Ramos (cell line): ENCODE measurements around the gene ERCC6.

ENCODE experiments used
- in situ Hi-C: fragments of 300-500 bp; cut with MboI; formaldehyde crosslinking; loops from one replicate; pipeline ENCODE4 v1.14.3; 2022; ENCODE audit warnings: low sequenced_read_pairs; ENCODE audit not compliant: unreplicated experiment

The ERCC6 gene

GRCh38 chr10:49550563-49550962, 11.6 kb upstream of the ERCC6 start:
- in situ Hi-C loops = no loop called here

- in situ Hi-C loops = no loop called here
Observed at GRCh38 chr10:49549640-49550346, 10.9 kb upstream of the ERCC6 start.

- in situ Hi-C loops = no loop called here
Observed at GRCh38 chr10:49543604-49544003, 4.7 kb upstream of the ERCC6 start.

- in situ Hi-C loops = no loop called here
Observed at GRCh38 chr10:49542353-49542752, 3.4 kb upstream of the ERCC6 start.

- in situ Hi-C loops = no loop called here
Observed at GRCh38 chr10:49541762-49542161, 2.8 kb upstream of the ERCC6 start.

DNA sequence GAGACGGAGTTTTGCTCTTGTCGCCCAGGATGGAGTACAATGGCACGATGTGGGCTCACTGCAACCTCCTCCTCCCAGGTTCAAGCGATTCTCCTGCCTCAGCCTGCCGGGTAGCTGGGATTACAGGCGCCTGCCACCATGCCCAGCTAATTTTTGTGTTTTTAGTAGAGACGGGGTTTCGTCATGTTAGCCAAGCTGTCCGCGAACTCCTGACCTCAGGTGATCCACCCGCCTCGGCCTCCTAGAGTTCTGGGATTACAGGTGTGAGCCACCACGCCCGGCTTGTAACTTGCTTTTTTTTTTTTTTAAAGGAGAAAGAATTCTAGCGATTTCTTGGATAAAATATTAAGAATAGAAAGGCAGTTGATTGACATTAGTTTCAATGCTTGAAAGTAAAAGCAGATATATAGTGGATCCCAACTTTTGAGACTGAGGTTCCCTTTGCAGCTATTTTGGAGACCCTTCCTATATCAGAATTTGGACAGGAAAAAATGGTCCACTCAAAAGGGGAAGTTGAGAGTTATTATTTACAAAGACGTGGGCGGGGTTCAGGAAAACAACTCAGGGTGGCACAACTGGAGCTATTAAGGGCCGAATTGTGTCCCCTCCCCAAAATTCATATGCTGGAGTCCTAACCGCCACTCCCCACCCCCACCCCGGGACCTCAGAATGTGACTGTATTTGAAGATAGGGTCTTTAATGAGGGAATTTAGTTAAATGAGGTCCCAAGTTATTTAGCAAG, 1.3 kb upstream of the ERCC6 start:
- in situ Hi-C loops = no loop called here

- in situ Hi-C loops = no loop called here
Observed at GRCh38 chr10:49539320-49539885, 482 bp upstream of the ERCC6 start.

DNA sequence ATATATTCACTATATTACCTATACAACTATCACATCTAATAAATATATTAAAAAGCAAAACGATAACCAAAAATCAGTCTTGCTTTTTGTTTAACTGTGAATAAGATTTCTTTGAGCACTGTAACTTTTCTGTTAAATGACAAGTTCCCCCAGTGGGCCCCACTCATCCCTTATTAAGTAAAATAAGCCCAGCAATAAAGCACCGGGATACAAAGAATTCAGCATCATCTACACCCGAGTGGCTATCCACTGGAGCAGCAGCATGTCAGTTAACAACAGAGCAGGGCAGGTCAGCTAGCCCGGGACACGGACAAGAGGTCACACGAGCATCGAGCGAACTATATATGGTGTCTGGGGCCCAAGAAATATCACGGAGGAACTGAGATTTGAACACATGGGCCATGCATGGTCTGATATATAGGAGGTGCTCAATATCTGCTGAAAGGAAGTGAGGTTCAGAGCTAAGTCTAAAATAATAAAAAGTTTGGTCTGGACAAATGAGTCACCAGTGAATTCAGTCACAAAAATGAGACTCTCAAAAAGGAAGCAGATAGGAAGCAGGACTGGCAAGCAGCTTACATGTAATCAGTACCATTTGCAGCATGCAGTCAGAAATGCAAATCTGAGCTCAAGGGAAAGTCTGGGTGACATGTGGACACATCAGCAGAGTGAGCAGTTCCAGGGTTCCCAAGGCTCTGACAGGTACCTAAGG, 4.1 kb downstream of the ERCC6 start:
- in situ Hi-C loops = no loop called here

- in situ Hi-C loops = no loop called here
Observed at GRCh38 chr10:49532461-49532860, 6.5 kb downstream of the ERCC6 start.

DNA sequence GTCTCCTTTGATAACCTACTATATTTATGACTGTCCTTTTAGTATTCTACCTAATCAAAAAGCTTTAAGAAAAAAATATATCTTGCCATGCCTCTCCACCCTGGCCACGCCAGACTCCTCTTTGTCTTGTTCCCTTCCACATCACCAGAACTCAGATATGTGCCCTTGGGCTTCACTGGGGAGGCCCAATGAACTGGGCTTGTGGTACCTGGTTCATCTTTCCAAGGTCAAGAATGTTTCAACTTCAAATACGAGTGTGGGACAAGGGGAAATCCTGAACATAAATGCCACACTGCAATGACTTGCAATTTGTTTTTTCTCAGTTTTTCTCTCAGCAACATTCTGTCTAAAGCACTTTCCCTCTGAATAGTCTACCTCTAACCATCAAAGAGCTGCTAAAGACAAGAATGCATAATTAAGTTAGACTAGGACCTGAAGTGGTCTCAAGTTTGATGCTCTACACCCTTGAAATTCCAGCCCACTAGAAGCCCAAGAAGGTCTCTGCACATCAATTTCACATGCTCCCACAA, 9.9 kb downstream of the ERCC6 start:
- in situ Hi-C loops = no loop called here

DNA sequence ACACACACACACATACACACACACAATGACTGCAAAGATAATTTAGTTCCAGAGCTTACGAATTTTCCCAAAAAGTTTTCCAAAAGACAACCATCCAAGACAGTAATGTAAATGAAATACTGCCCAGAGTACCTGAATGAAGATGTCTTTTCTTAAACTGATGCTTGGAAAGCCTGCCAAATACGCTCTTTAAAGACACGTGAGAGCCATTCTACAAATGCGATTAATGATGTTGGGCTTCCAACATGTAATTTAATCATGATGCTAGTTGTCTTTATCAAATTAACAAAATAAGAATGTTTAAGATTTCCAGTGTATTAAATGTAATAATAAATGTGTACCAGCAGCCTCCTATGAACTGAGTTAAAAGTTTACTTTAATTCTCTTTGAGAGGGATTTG, 11.1 kb downstream of the ERCC6 start:
- in situ Hi-C loops = no loop called here

- in situ Hi-C loops = no loop called here
Observed at GRCh38 chr10:49527061-49527460, 11.9 kb downstream of the ERCC6 start.

- in situ Hi-C loops = no loop called here
Observed at GRCh38 chr10:49526619-49527018, 12.3 kb downstream of the ERCC6 start.

DNA sequence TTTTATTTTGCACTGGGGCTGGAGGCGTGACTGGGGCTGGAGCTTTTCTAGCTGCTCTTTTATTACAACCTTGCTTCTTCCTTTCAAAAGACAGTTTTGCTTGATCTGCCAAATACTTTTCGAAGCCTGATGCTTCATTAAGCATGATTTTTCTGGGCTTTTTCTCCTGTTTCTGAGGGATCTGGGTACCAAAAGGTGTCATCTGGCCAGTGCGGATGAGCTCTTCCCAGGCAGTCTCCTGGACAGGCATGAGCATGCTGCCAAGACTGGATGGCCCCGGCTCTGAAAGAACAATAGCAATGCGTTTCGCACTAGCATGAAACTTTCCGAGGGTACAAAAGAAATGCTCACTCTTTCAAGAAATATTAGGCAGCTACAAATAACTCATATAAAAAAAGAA, 14.4 kb downstream of the ERCC6 start:
- in situ Hi-C loops = loop anchor here (25.0 kb wide), 2 partner anchors 862 to 987 kb away; no protein-coding TSS in a partner anchor

DNA sequence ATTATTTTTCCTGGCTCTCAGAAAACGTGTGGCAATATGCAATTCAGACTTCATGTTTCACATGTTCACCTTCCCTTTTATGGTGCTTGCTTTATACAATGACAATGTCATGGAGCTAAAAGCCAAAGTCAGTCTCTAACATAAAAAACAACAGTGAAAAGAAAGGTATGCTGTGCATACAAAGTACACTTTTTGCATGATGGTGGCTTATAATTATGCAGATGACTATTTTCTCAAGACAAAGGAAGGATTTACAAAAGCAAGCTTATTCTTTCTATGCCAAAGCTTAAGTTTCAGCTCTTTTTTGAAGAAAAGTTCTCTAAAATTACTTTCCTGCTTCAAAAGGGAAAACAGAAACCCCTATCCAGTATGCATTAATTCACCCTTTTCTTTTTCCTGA, 15.6 kb downstream of the ERCC6 start:
- in situ Hi-C loops = loop anchor here (25.0 kb wide), 2 partner anchors 861 to 986 kb away; no protein-coding TSS in a partner anchor

DNA sequence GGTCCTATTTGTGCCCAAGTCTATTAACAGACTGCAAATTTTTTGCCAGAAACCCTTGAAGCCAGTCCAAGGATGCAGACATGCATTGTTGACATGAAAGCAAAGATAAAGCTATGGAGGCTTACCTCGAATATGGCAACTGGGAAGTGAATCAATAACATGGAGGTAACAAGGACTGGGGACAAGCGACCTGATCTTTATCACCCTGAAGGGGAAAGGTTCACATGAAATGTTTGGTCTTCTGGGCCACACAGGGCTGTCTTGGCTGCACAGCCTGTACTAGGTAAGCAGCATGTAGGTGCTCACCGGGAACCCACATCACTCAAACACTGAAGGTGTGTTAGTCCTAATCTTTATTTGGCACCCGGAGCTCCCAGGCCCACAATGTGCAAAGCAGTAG, 17.9 kb downstream of the ERCC6 start:
- in situ Hi-C loops = loop anchor here (25.0 kb wide), 2 partner anchors 859 to 984 kb away; no protein-coding TSS in a partner anchor

DNA sequence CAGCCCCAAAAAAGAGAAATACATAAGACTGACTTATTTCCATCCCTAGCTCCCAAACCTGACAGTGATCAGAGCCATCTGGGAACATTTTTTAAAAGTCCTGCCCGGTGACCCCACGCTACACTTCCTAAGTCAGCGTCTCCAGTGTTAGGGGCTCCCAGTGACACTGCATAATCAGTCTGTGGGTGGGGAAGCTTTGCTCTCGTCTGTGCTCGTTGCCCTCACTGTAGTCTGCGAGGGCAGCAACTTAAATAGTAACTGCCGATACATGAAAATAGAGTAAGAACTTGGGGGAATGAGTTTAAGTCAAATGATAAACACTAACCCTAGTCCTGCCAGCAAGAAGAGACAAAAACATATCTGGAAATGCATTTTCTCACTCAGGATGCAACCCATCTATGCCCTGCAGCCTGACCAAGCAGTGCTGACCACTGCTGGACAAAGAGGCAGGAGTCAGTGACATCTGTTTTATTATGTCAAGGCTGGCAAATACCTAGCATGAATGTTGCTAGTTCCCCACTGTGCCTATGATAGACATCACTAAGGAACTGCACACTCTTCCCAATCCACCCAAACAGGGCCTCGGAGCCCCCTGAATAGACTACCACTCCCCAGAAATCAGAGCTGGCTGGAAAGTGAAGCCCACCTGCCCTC, 18.7 kb downstream of the ERCC6 start:
- in situ Hi-C loops = loop anchor here (25.0 kb wide), 2 partner anchors 858 to 983 kb away; no protein-coding TSS in a partner anchor

- in situ Hi-C loops = loop anchor here (10.0 to 25.0 kb wide), 3 partner anchors 115 to 982 kb away; no protein-coding TSS in a partner anchor
Observed at GRCh38 chr10:49519717-49520116, 19.2 kb downstream of the ERCC6 start.

GRCh38 chr10:49518982-49519578, 19.8 kb downstream of the ERCC6 start:
- in situ Hi-C loops = loop anchor here (10.0 to 25.0 kb wide), 3 partner anchors 114 to 982 kb away; no protein-coding TSS in a partner anchor
